Neural cell (in vitro differentiated cells): ENCODE measurements around the gene CLEC14A.

ENCODE experiments used
- EP300 ChIP-seq: fragments of 450-650 bp; conservative IDR thresholded peaks from 2 replicates; pipeline ENCODE4 v1.6.1; 2014; ENCODE audit warnings: antibody characterized with exemption, mild to moderate bottlenecking, moderate library complexity; ENCODE audit not compliant: poor library complexity, severe bottlenecking
- EZH2 ChIP-seq: fragments of 200-600, 300-800 bp; shearing (Covaris generic), sonication (generic); IDR thresholded peaks from 2 replicates; pipeline ENCODE4 v1.6.1; 2014; ENCODE audit warnings: antibody characterized with exemption, low read length, borderline replicate concordance, mild to moderate bottlenecking; ENCODE audit not compliant: insufficient read depth, poor library complexity, severe bottlenecking
- MXI1 ChIP-seq: fragments of 450-650 bp; conservative IDR thresholded peaks from 2 replicates; pipeline ENCODE4 v1.6.1; 2014; ENCODE audit warnings: antibody characterized with exemption, mild to moderate bottlenecking; ENCODE audit not compliant: poor library complexity, severe bottlenecking
- POLR2AphosphoS5 ChIP-seq: IDR thresholded peaks from 2 replicates; pipeline ENCODE4 v1.6.1; 2012
- RAD21 ChIP-seq: fragments of 450-650 bp; conservative IDR thresholded peaks from 2 replicates; pipeline ENCODE4 v1.6.1; 2014; ENCODE audit warnings: antibody characterized with exemption, mild to moderate bottlenecking, moderate library complexity
- SMC3 ChIP-seq: fragments of 450-650 bp; conservative IDR thresholded peaks from 2 replicates; pipeline ENCODE4 v1.6.1; 2014; ENCODE audit warnings: antibody characterized with exemption, mild to moderate bottlenecking, moderate library complexity; ENCODE audit not compliant: poor library complexity
- TAF1 ChIP-seq: IDR thresholded peaks from 2 replicates; pipeline ENCODE4 v1.6.1; 2012; ENCODE audit warnings: low read depth
- TF ChIP-seq, protein P1 (sequence below): fragments of 450-650 bp; IDR thresholded peaks from 2 replicates; pipeline ENCODE4 v1.5.1; 2014; ENCODE audit warnings: antibody characterized with exemption, mild to moderate bottlenecking, moderate library complexity; ENCODE audit not compliant: poor library complexity, severe bottlenecking
- TF ChIP-seq, protein P2 (sequence below): IDR thresholded peaks from 2 replicates; pipeline ENCODE4 v1.6.1; 2012; ENCODE audit warnings: borderline replicate concordance

DNA sequence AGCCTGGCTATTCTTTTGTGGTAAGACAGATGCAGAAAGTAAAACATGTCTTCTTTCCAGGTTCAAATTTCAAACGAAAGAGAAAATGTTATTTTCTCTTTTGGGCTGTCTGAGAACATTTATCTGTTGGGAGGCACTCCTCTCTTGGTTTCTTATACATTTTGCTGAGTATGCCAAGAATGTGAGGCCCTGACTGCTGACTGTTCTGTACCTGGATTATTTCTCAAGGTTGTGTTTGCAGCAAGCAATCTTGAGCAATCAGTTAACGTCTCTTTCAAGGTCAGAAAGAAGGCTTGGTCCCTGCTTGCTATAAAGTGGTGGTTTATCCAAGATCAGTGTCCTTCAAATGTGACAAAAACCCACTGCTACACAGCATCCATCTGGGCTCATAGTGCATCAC is 38.3 kb downstream of the CLEC14A start:
- TF ChIP-seq, protein P1, sequence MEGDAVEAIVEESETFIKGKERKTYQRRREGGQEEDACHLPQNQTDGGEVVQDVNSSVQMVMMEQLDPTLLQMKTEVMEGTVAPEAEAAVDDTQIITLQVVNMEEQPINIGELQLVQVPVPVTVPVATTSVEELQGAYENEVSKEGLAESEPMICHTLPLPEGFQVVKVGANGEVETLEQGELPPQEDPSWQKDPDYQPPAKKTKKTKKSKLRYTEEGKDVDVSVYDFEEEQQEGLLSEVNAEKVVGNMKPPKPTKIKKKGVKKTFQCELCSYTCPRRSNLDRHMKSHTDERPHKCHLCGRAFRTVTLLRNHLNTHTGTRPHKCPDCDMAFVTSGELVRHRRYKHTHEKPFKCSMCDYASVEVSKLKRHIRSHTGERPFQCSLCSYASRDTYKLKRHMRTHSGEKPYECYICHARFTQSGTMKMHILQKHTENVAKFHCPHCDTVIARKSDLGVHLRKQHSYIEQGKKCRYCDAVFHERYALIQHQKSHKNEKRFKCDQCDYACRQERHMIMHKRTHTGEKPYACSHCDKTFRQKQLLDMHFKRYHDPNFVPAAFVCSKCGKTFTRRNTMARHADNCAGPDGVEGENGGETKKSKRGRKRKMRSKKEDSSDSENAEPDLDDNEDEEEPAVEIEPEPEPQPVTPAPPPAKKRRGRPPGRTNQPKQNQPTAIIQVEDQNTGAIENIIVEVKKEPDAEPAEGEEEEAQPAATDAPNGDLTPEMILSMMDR: no peak
- no peak for TF ChIP-seq TAF1
- TF ChIP-seq MXI1: no peak
- no peak for TF ChIP-seq SMC3
- TF ChIP-seq POLR2AphosphoS5: no peak
- TF ChIP-seq, protein P2, sequence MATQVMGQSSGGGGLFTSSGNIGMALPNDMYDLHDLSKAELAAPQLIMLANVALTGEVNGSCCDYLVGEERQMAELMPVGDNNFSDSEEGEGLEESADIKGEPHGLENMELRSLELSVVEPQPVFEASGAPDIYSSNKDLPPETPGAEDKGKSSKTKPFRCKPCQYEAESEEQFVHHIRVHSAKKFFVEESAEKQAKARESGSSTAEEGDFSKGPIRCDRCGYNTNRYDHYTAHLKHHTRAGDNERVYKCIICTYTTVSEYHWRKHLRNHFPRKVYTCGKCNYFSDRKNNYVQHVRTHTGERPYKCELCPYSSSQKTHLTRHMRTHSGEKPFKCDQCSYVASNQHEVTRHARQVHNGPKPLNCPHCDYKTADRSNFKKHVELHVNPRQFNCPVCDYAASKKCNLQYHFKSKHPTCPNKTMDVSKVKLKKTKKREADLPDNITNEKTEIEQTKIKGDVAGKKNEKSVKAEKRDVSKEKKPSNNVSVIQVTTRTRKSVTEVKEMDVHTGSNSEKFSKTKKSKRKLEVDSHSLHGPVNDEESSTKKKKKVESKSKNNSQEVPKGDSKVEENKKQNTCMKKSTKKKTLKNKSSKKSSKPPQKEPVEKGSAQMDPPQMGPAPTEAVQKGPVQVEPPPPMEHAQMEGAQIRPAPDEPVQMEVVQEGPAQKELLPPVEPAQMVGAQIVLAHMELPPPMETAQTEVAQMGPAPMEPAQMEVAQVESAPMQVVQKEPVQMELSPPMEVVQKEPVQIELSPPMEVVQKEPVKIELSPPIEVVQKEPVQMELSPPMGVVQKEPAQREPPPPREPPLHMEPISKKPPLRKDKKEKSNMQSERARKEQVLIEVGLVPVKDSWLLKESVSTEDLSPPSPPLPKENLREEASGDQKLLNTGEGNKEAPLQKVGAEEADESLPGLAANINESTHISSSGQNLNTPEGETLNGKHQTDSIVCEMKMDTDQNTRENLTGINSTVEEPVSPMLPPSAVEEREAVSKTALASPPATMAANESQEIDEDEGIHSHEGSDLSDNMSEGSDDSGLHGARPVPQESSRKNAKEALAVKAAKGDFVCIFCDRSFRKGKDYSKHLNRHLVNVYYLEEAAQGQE: no peak
- no peak for TF ChIP-seq RAD21
- no peak for TF ChIP-seq EP300
- TF ChIP-seq EZH2: no peak
